K562 (cell line): ENCODE results near the gene PPM1L. TPM values are rescaled to one million over a fixed set of nuclear protein-coding genes. Genes with fewer than 3 reads are reported as not detected.

Experiments
- ATAC-seq: fragments of 200-7000 bp; cut with Tn5 transposase; 3 replicates; pipeline ENCODE4 v1.9.1; 2020; ENCODE audit warnings: moderate library complexity
- BruUV-seq: library from RNA; stranded (reverse); fragments of 400-500 nt; replicated peaks from 2 replicates; lab custom pipeline; 2021; lab: Mats Ljungman, UMichigan
- CTCF ChIA-PET: fragments of 300-600 bp; formaldehyde crosslinking; extraction: SDS; loops from one replicate; lab custom pipeline; 2021; ENCODE audit warnings: low intra/inter-chr PET ratio; lab: Yijun Ruan, JAX
- POLR2A ChIA-PET: fragments of 300-600, 350-650 bp; sonication (Branson Sonifier 250); formaldehyde crosslinking; extraction: SDS; loops from one replicate; lab custom pipeline; 2021; ENCODE audit warnings: antibody characterized with exemption, inconsistent platforms; lab: Yijun Ruan, JAX
- DNase-seq, 4 experiments: peaks; one replicate each; pipeline versions ENCODE4 v3.0.0 to v3.0.0-alpha.2; 2011 to 2018; ENCODE audit warnings: low spot score in 3 of 4, mixed read lengths in 3 of 4; ENCODE audit errors: extremely low read depth in 1 of 4
- FAIRE-seq: peaks from 2 replicates; lab custom pipeline; 2011; peaks lifted over from hg19 to GRCh38; lab: Jason Lieb, UNC
- H2AFZ ChIP-seq: 2 replicates; pipeline ENCODE4 v1.6.0; 2011; ENCODE audit warnings: low read depth, low read length, control low read depth, inconsistent platforms
- H3K27ac ChIP-seq: fragments of 200-600 bp; 3 replicates; pipeline ENCODE4 v1.8.0; 2011; ENCODE audit warnings: low read depth, mild to moderate bottlenecking, control low read depth, inconsistent platforms, low read length, moderate library complexity, mixed read lengths; ENCODE audit errors: extremely low read depth
- H3K27me3 ChIP-seq, 2 experiments: fragments of 300-600 bp in 1 of 2; 2 replicates in 1 of 2; 3 replicates in 1 of 2; pipeline versions ENCODE4 v1.6.0 to v1.8.0; 2011; ENCODE audit warnings: inconsistent platforms in 2 of 2, low read length in 2 of 2, mild to moderate bottlenecking in 1 of 2, mixed read lengths in 1 of 2, moderate library complexity in 1 of 2; ENCODE audit not compliant: control insufficient read depth in 2 of 2, insufficient read depth in 2 of 2
- H3K36me3 ChIP-seq: fragments of 300-600 bp; 3 replicates; pipeline ENCODE4 v1.8.0; 2011; ENCODE audit warnings: mild to moderate bottlenecking, low read length, inconsistent platforms; ENCODE audit not compliant: control insufficient read depth, insufficient read depth
- H3K4me1 ChIP-seq, 2 experiments: fragments of 200-600 bp in 1 of 2; replicated peaks in 1 of 2; 2 replicates in 1 of 2; 3 replicates in 1 of 2; pipeline versions ENCODE4 v1.5.1 to v1.8.0; 2011; ENCODE audit warnings: inconsistent platforms in 2 of 2, low read length in 2 of 2, mild to moderate bottlenecking in 1 of 2, mixed read lengths in 1 of 2, moderate library complexity in 1 of 2; ENCODE audit not compliant: control insufficient read depth in 2 of 2, insufficient read depth in 2 of 2
- H3K4me2 ChIP-seq: 2 replicates; pipeline ENCODE4 v1.6.1; 2011; ENCODE audit warnings: low read length, control low read depth, inconsistent platforms, mixed read lengths; ENCODE audit not compliant: insufficient read depth
- H3K4me3 ChIP-seq: fragments of 200-600 bp; sonication (generic), shearing (Covaris generic); 2 replicates; pipeline ENCODE4 v1.5.1; 2016; ENCODE audit warnings: control low read depth, inconsistent platforms
- H3K79me2 ChIP-seq: fragments of 200-600 bp; 3 replicates; pipeline ENCODE4 v1.8.0; 2011; ENCODE audit warnings: low read length, inconsistent platforms; ENCODE audit not compliant: control insufficient read depth, insufficient read depth
- H3K9ac ChIP-seq, 2 experiments: 2 replicates each; pipeline versions ENCODE4 v1.6.0 to v1.6.1; 2011; ENCODE audit warnings: low read depth in 2 of 2, low read length in 2 of 2, control low read depth in 1 of 2, inconsistent platforms in 1 of 2, mild to moderate bottlenecking in 1 of 2, mixed read lengths in 1 of 2; ENCODE audit not compliant: insufficient read depth in 1 of 2
- H3K9me1 ChIP-seq: one replicate; pipeline ENCODE4 v1.6.0; 2011; ENCODE audit warnings: inconsistent platforms, mild to moderate bottlenecking, low read length, moderate library complexity; ENCODE audit not compliant: control insufficient read depth, insufficient read depth
- H3K9me3 ChIP-seq: replicated peaks from 2 replicates; pipeline ENCODE4 v1.5.1; 2011; ENCODE audit warnings: low read depth, low read length, inconsistent platforms; ENCODE audit not compliant: control insufficient read depth, insufficient read depth
- H4K20me1 ChIP-seq: replicated peaks from 2 replicates; pipeline ENCODE4 v1.6.1; 2011; ENCODE audit warnings: low read length, inconsistent platforms, mixed read lengths; ENCODE audit not compliant: control insufficient read depth, insufficient read depth
- ARID2 ChIP-seq: fragments of 450-650 bp; IDR thresholded peaks from 2 replicates; pipeline ENCODE4 v1.6.1; 2017; ENCODE audit warnings: antibody characterized with exemption, mild to moderate bottlenecking
- E2F4 ChIP-seq: sonication (generic); formaldehyde crosslinking; IDR thresholded peaks from 2 replicates; pipeline ENCODE4 v1.8.0; 2022; ENCODE audit warnings: mild to moderate bottlenecking, low read depth, missing genetic modification reagents
- ELF4 ChIP-seq: fragments of 450-650 bp; formaldehyde crosslinking; IDR thresholded peaks from 2 replicates; pipeline ENCODE4 v1.4.0; 2022; ENCODE audit warnings: missing genetic modification characterization
- EP300 ChIP-seq: IDR thresholded peaks from 2 replicates; pipeline ENCODE4 v1.6.1; 2012; ENCODE audit warnings: low read length, improper control_type of control experiment
- HDAC6 ChIP-seq: IDR thresholded peaks from 2 replicates; pipeline ENCODE4 v1.6.1; 2012; ENCODE audit warnings: low read depth, mild to moderate bottlenecking, control low read depth, inconsistent platforms, low read length, moderate library complexity
- HNRNPLL ChIP-seq: fragments of 200-400 bp; formaldehyde crosslinking; IDR thresholded peaks from 2 replicates; pipeline ENCODE4 v1.6.1; 2017; ENCODE audit warnings: low read length, low read depth, mild to moderate bottlenecking; ENCODE audit not compliant: poor library complexity, severe bottlenecking
- NELFE ChIP-seq: IDR thresholded peaks from 2 replicates; pipeline ENCODE4 v1.6.1; 2011; ENCODE audit warnings: mild to moderate bottlenecking; ENCODE audit not compliant: insufficient read depth, insufficient read length
- NR2F6 ChIP-seq: fragments of 450-650 bp; formaldehyde crosslinking; IDR thresholded peaks from 2 replicates; pipeline ENCODE4 v1.4.0; 2020; ENCODE audit warnings: mild to moderate bottlenecking
- PHB2 ChIP-seq: fragments of 450-650 bp; IDR thresholded peaks from 2 replicates; pipeline ENCODE4 v1.6.1; 2017; ENCODE audit warnings: low read depth
- RBFOX2 ChIP-seq: fragments of 200-400 bp; formaldehyde crosslinking; IDR thresholded peaks from 2 replicates; pipeline ENCODE4 v1.6.1; 2017; ENCODE audit warnings: low read depth, mild to moderate bottlenecking, low read length, moderate library complexity
- SMC3 ChIP-seq: conservative IDR thresholded peaks from 2 replicates; pipeline ENCODE4 v1.6.1; 2011; ENCODE audit warnings: low read depth, low read length, improper control_type of control experiment; ENCODE audit not compliant: insufficient read depth
- SNAPC5 ChIP-seq: fragments of 250-450 bp; sonication (Bioruptor Pico); IDR thresholded peaks from 2 replicates; pipeline ENCODE4 v1.8.0; 2021; ENCODE audit warnings: moderate library complexity, mild to moderate bottlenecking, inconsistent platforms
- SP1 ChIP-seq: sonication (generic); formaldehyde crosslinking; IDR thresholded peaks from 2 replicates; pipeline ENCODE4 v1.8.1; 2022; ENCODE audit warnings: mild to moderate bottlenecking, missing genetic modification reagents
- TCFL5 ChIP-seq: fragments of 250-450 bp; sonication (Bioruptor Pico); conservative IDR thresholded peaks from 2 replicates; pipeline ENCODE4 v1.6.1; 2021; ENCODE audit warnings: mild to moderate bottlenecking, moderate library complexity, matching md5 sums
- ZKSCAN3 ChIP-seq: fragments of 250-450 bp; sonication (Bioruptor Pico); IDR thresholded peaks from 2 replicates; pipeline ENCODE4 v1.4.0; 2020
- ZNF134 ChIP-seq: fragments of 250-450 bp; sonication (Bioruptor Pico); conservative IDR thresholded peaks from 2 replicates; pipeline ENCODE4 v1.4.0; 2020
- ZNF3 ChIP-seq: fragments of 250-450 bp; sonication (Bioruptor Pico); IDR thresholded peaks from 2 replicates; pipeline ENCODE4 v1.5.0; 2021; ENCODE audit warnings: mild to moderate bottlenecking, moderate library complexity
- ZNF316 ChIP-seq: fragments of 450-650 bp; IDR thresholded peaks from 2 replicates; pipeline ENCODE4 v1.6.1; 2016
- WGBS: fragments of 100-300 bp; shearing (Covaris generic); methylation state at CpG from one replicate; pipeline ENCODE4 v1.1.6; 2016; ENCODE audit warnings: low coverage, mixed read lengths; ENCODE audit not compliant: insufficient coverage; ENCODE audit errors: missing lambda C conversion rate; 5-methylcytosine and 5-hydroxymethylcytosine counted together
- in situ Hi-C: fragments of 300-500 bp; cut with MboI; formaldehyde crosslinking; loops from 4 replicates; pipeline ENCODE4 v1.15.0; 2018; ENCODE audit warnings: inconsistent platforms, mixed read lengths
- intact Hi-C: fragments of 100-400 bp; cut with micrococcal nuclease; formaldehyde crosslinking; loops from 2 replicates; pipeline ENCODE4 v1.14.2; 2022
- polyA plus RNA-seq, 8 experiments: library from polyadenylated mRNA; depleted of rRNA in 4 of 8; stranded (reverse) in 5 of 8; unstranded in 3 of 8; fragments of >200 nt; fragmentation: Nextera tagmentation in 2 of 8; fragmentation: Illumina TruSeq in 1 of 8; extraction: Ambion mirVana in 2 of 8; extraction: Trizol in 1 of 8; gene quantifications; 2 replicates each; pipeline versions ENCODE4 v1.2.1 to v1.2.3, GENCODE V29; 2011 to 2014; ENCODE audit warnings: inconsistent platforms in 1 of 8, missing spikeins in 1 of 8
- total RNA-seq, 7 experiments: library from RNA; depleted of rRNA in 6 of 7; stranded (reverse); fragments of >200 nt in 6 of 7; fragmentation: Illumina TruSeq in 2 of 7; extraction: Trizol in 2 of 7; gene quantifications; 2 replicates each; pipeline versions ENCODE4 v1.2.1 to v1.2.3, GENCODE V29; 2011 to 2021; ENCODE audit warnings: low replicate concordance in 1 of 7

Gene PPM1L
- total and polyA plus RNA-seq, 9 of the 15 experiments (the other 6 are each of a cell fraction or from before 2014, with no cell fraction given): 0.01 to 0.41 (median 0.14) TPM

GRCh38 chr3:160773722-160774121 is 17.7 kb downstream of the PPM1L start:
- FAIRE-seq (no peak), ATAC-seq (no peak)
- no peaks in the 10 kb centered on the region for H3K27me3 ChIP-seq
- H3K9ac ChIP-seq: no peak overlapping the region
- H3K4me2 ChIP-seq: no peak overlapping the region
- no peak overlapping the region for H2AFZ ChIP-seq
- no peaks in the 10 kb centered on the region for H3K36me3 ChIP-seq
- H3K27ac ChIP-seq: no peak overlapping the region
- H3K4me3 ChIP-seq: no peak overlapping the region
- no peaks in the 10 kb centered on the region for H3K9me1 ChIP-seq
- no peaks in the 10 kb centered on the region for H3K4me1 ChIP-seq
- CTCF ChIA-PET: no interaction called here
- POLR2A ChIA-PET: no interaction called here
- no peaks in the 10 kb centered on the region for H4K20me1 ChIP-seq
- H3K79me2 ChIP-seq: no peaks in the 10 kb centered on the region
- in situ Hi-C loops (no loop called here), intact Hi-C loops (no loop called here)
- H3K9me3 ChIP-seq: no peaks in the 10 kb centered on the region
- no TSS peak for BruUV-seq
- TF ChIP-seq ZNF316 (0 out of 2 replicates have a peak, but pooled peaks have one; percentile 23), HNRNPLL (no peak)
- TF ChIP-seq, all 486 proteins: peak for 1
- no peak for DNase-seq

GRCh38 chr3:160774172-160774571 is 18.1 kb downstream of the PPM1L start:
- CTCF ChIA-PET: no interaction called here
- no TSS peak for BruUV-seq
- H3K9ac ChIP-seq: no peak overlapping the region
- POLR2A ChIA-PET: interaction anchor here (0.7 kb wide), 1 partner anchor 272 kb away, joined by 3 read pairs; no protein-coding TSS in a partner anchor
- no peaks in the 10 kb centered on the region for H3K79me2 ChIP-seq
- intact Hi-C loops: no loop called here
- no peak for ATAC-seq
- no peak for DNase-seq
- H3K9me1 ChIP-seq: no peaks in the 10 kb centered on the region
- no peaks in the 10 kb centered on the region for H3K27me3 ChIP-seq
- H2AFZ ChIP-seq: no peak overlapping the region
- no peak for FAIRE-seq
- no peaks in the 10 kb centered on the region for H3K9me3 ChIP-seq
- no peak overlapping the region for H3K4me2 ChIP-seq
- no peak overlapping the region for H3K4me3 ChIP-seq
- WGBS: 0% methylated on average over 3 of the region's 3 CpGs
- H4K20me1 ChIP-seq: no peaks in the 10 kb centered on the region
- no peaks in the 10 kb centered on the region for H3K4me1 ChIP-seq
- H3K27ac ChIP-seq: no peak overlapping the region
- in situ Hi-C loops: no loop called here
- H3K36me3 ChIP-seq: no peaks in the 10 kb centered on the region
- TF ChIP-seq SP1 (CRISPR knock-in tag) (no peak), ELF4 (CRISPR knock-in tag) (no peak), HDAC6 (no peak), RBFOX2 (no peak), NR2F6 (CRISPR knock-in tag) (no peak), ZNF134 (CRISPR knock-in tag) (no peak), SMC3 (no peak), ARID2 (no peak), ZNF3 (CRISPR knock-in tag) (no peak), EP300 (no peak), PHB2 (no peak), E2F4 (CRISPR knock-in tag) (no peak), SNAPC5 (CRISPR knock-in tag) (no peak), TCFL5 (CRISPR knock-in tag) (no peak), ZKSCAN3 (CRISPR knock-in tag) (no peak), NELFE (no peak)
